ENCODE data around the gene ANKRD11. TPM values are rescaled to one million over a fixed set of nuclear protein-coding genes. Genes with fewer than 3 reads are reported as not detected.

The ANKRD11 gene
- total RNA-seq, 1 experiment from 2014 or later: 266 TPM

GRCh38 chr16:89505204-89506112 is 15.1 kb upstream of the ANKRD11 start:
- Histone ChIP-seq H3K79me2 (ENCODE audit: insufficient read depth, low read length) (peaks cover 37% of the 10 kb centered on the region), H3K27ac (ENCODE audit: low read depth, low read length) (peak overlapping the region; percentile 60), H3K9ac (ENCODE audit: low read length) (peak overlapping the region; percentile 65), H3K9me3 (ENCODE audit: control insufficient read depth in 1 of 2, insufficient read depth in 1 of 2, low read depth in 1 of 2, low read length in 2 of 2) (no peaks in the 10 kb centered on the region), H3K4me3 (replicated peaks in 1 of 2; ENCODE audit: low read depth in 1 of 2, low read length in 2 of 2) (peak overlapping the region; percentile 37 to 52), H3K4me1 (ENCODE audit: control insufficient read depth in 1 of 2, insufficient read depth in 2 of 2, low read length in 2 of 2) (peaks cover 49 to 73% of the 10 kb centered on the region in 2 experiments), H3K36me3 (ENCODE audit: control insufficient read depth in 1 of 2, insufficient read depth in 2 of 2, low read length in 2 of 2) (peaks cover 2% of the 10 kb centered on the region in 2 experiments; a peak in 2 of 4 replicates), H3K27me3 (ENCODE audit: insufficient read depth, low read length) (no peaks in the 10 kb centered on the region), H4K20me1 (ENCODE audit: insufficient read depth) (no peaks in the 10 kb centered on the region), H2AFZ (ENCODE audit: low read depth, low read length, poor library complexity, severe bottlenecking) (no peak overlapping the region), H3K4me2 (ENCODE audit: low read length) (peak overlapping the region; percentile 83), H3K9me2 (ENCODE audit: insufficient read depth) (no peaks in the 10 kb centered on the region)
- DNase-seq (ENCODE audit: low read depth, low spot score): peak; percentile 95
- intact Hi-C loops (cut with micrococcal nuclease): loop anchor here (2.0 to 5.0 kb wide), 3 partner anchors 15 to 263 kb away; partner anchors contain the start of gene ANKRD11
- BruUV-seq (replicated peaks): no TSS peak
- ChIA-PET POLR2A (interaction anchor here (1.9 kb wide), 1 partner anchor 11 kb away, joined by 5 read pairs; no protein-coding TSS in a partner anchor), CTCF (no interaction called here), RAD21 (ENCODE audit: low non-redundant PET in 1 of 2, low total read pairs in 2 of 2, uncharacterized antibody in 2 of 2, unreplicated experiment in 2 of 2) (interaction anchor here in 1 of 2 experiments (0.6 kb wide), 1 partner anchor 179 kb away, joined by 3 read pairs; no protein-coding TSS in a partner anchor)
- TF ChIP-seq ZFX (IDR thresholded peaks at IDR 0.05) (no peak), POLR2AphosphoS5 (IDR thresholded peaks at IDR 0.05; ENCODE audit: low read depth, low read length) (peak; percentile 91), SP1 (IDR thresholded peaks at IDR 0.05; ENCODE audit: low read depth) (no peak), POLR2A (IDR thresholded peaks at IDR 0.05; ENCODE audit: borderline replicate concordance, extremely low read depth, insufficient read depth, insufficient read length) (peak; percentile 70), TCF7L2 (IDR thresholded peaks at IDR 0.05; ENCODE audit: borderline replicate concordance, extremely low read depth, insufficient read depth, insufficient read length) (peak; percentile 94), MAX (IDR thresholded peaks at IDR 0.05) (no peak), ZBTB33 (IDR thresholded peaks at IDR 0.05; ENCODE audit: extremely low read depth, insufficient replicate concordance, low read length) (peak; percentile 74), FOSL1 (IDR thresholded peaks at IDR 0.05; ENCODE audit: low read depth) (no peak)
- peak; percentile 59 for ATAC-seq

Measured in HCT116 (cell line).